HG03064 (cell line): ENCODE measurements around the gene IL9R.
"Not testable (repeated sequence)": the region's sequence is repeated elsewhere in the genome, so short reads cannot be mapped to it uniquely, and the experiment has no call there.

Source experiments
- ATAC-seq: cut with Tn5 transposase; IDR thresholded peaks from one replicate; pipeline ENCODE4 v1.9.1; 2021; ENCODE audit warnings: low read depth; ENCODE audit not compliant: unreplicated experiment

IL9R gene

DNA sequence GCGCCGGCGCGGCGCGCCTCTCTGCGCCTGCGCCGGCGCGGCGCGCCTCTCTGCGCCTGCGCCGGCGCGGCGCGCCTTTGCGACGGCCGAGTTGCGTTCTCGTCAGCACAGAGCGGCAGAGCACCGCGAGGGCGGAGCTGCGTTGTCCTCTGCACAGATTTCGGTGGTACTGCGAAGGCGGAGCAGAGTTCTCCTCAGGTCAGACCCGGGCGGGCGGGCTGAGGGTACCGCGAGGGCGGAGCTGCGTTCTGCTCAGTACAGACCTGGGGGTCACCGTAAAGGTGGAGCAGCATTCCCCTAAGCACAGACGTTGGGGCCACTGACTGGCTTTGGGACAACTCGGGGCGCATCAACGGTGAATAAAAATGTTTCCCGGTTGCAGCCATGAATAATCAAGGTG lies 31.8 kb downstream of the IL9R start:
- not testable (repeated sequence) for ATAC-seq

DNA sequence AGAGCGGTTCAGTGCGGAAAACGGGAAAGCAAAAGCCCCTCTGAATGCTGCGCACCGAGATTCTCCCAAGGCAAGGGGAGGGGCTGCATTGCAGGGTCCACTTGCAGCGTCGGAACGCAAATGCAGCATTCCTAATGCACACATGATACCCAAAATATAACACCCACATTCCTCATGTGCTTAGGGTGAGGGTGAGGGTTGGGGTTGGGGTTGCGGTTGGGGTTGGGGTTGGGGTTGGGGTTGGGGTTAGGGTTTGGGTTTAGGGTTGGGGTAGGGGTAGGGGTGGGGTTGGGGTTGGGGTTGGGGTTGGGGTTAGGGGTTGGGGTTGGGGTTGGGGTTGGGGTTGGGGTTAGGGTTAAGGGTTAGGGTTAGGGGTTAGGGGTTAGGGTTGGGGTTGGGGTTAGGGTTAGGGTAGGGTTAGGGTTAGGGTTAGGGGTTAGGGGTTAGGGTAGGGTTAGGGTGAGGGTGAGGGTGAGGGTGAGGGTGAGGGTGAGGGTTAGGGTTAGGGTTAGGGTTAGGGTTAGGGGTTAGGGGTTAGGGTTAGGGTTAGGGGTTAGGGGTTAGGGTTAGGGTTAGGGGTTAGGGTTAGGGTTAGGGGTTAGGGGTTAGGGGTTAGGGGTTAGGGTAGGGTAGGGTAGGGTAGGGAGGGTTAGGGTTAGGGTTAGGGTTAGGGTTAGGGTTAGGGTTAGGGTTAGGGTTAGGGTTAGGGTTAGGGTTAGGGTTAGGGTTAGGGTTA lies 32.4 kb downstream of the IL9R start:
- ATAC-seq: not testable (repeated sequence)

DNA sequence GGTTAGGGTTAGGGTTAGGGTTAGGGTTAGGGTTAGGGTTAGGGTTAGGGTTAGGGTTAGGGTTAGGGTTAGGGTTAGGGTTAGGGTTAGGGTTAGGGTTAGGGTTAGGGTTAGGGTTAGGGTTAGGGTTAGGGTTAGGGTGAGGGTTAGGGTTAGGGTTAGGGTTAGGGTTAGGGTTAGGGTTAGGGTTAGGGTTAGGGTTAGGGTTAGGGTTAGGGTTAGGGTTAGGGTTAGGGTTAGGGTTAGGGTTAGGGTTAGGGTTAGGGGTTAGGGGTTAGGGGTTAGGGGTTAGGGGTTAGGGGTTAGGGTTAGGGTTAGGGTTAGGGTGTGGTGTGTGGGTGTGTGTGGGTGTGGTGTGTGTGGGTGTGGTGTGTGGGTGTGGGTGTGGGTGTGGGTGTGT lies 33.0 kb downstream of the IL9R start:
- not testable (repeated sequence) for ATAC-seq
